Fibroblast of mammary gland (primary cell): ENCODE measurements around the gene SGK2.
"Not testable (repeated sequence)": the region's sequence is repeated elsewhere in the genome, so short reads cannot be mapped to it uniquely, and the experiment has no call there.

Source experiments
- DNase-seq: peaks from one replicate; pipeline ENCODE4 v3.0.0-alpha.2; 2010; ENCODE audit warnings: low read depth
- H3K4me3 ChIP-seq: 2 replicates; pipeline ENCODE4 v1.5.1; 2011; ENCODE audit warnings: low read depth, mild to moderate bottlenecking, low read length, moderate library complexity; ENCODE audit not compliant: control insufficient read depth
- CTCF ChIP-seq: conservative IDR thresholded peaks from 2 replicates; pipeline ENCODE4 v1.5.1; 2011; ENCODE audit warnings: low read depth, low read length, inconsistent platforms; ENCODE audit not compliant: control insufficient read depth, insufficient read depth

Gene SGK2

GRCh38 chr20:43579861-43580793 lies 21.3 kb downstream of the SGK2 start:
- no peak for DNase-seq
- no peak overlapping the region for H3K4me3 ChIP-seq
- no peak for TF ChIP-seq CTCF

GRCh38 chr20:43583133-43583864 lies 24.5 kb downstream of the SGK2 start:
- no peak for TF ChIP-seq CTCF
- DNase-seq = no peak
- H3K4me3 ChIP-seq = no peak overlapping the region

GRCh38 chr20:43583982-43584432 lies 25.2 kb downstream of the SGK2 start:
- H3K4me3 ChIP-seq = no peak overlapping the region
- peak; percentile 99 for DNase-seq
- TF ChIP-seq CTCF = no peak

- DNase-seq = peak; percentile 31
- H3K4me3 ChIP-seq = no peak overlapping the region
Observed at GRCh38 chr20:43584448-43585136, 25.8 kb downstream of the SGK2 start.

GRCh38 chr20:43586641-43587040 lies 27.8 kb downstream of the SGK2 start:
- DNase-seq = no peak
- no peak overlapping the region for H3K4me3 ChIP-seq
- TF ChIP-seq CTCF = no peak

More at GRCh38 chr20:43584448-43585136, 25.8 kb downstream of the SGK2 start:
- no peak for TF ChIP-seq CTCF

GRCh38 chr20:43588526-43588925 lies 29.7 kb downstream of the SGK2 start:
- not testable (repeated sequence) for DNase-seq, H3K4me3 ChIP-seq

- H3K4me3 ChIP-seq = peak overlapping the region; percentile 90
- DNase-seq = no peak
- TF ChIP-seq CTCF = no peak
Observed at GRCh38 chr20:43590036-43590391, 31.2 kb downstream of the SGK2 start.
